Lung (tissue), 12 donors: ENCODE data around the gene AGAP1. TPM values are rescaled to one million over a fixed set of nuclear protein-coding genes. Genes with fewer than 3 reads are reported as not detected.
A peak's percentile ranks its signal among the peaks of the same experiment; 100 is the strongest.

Experiments
- ATAC-seq: fragments of 200-7000 bp; cut with Tn5 transposase; one replicate; pipeline ENCODE4 v1.9.1; 2020; ENCODE audit warnings: moderate number of reproducible peaks; ENCODE audit not compliant: insufficient read depth, low FRiP score
- DNase-seq, 3 donors: peaks; one replicate each; pipeline ENCODE4 v3.0.0-alpha.2; 2013 to 2017
- H3K27ac ChIP-seq, 2 donors: one replicate each; pipeline ENCODE4 v1.5.1; 2013; ENCODE audit warnings: mild to moderate bottlenecking in 2 of 2, moderate library complexity in 2 of 2, control low read depth in 1 of 2, inconsistent platforms in 1 of 2, low read depth in 1 of 2, low read length in 1 of 2
- H3K27me3 ChIP-seq, 3 donors: one replicate each; pipeline ENCODE4 v1.5.1; 2013; ENCODE audit warnings: low read length in 2 of 3; ENCODE audit not compliant: control insufficient read depth in 3 of 3, insufficient read depth in 3 of 3
- H3K36me3 ChIP-seq, 4 donors: one replicate each; pipeline ENCODE4 v1.5.1; 2013; ENCODE audit warnings: low read length in 4 of 4, mild to moderate bottlenecking in 1 of 4, moderate library complexity in 1 of 4; ENCODE audit not compliant: control insufficient read depth in 4 of 4, insufficient read depth in 4 of 4
- H3K4me1 ChIP-seq, 5 donors: one replicate each; pipeline ENCODE4 v1.5.1; 2013; ENCODE audit warnings: low read length in 5 of 5, mild to moderate bottlenecking in 2 of 5, moderate library complexity in 1 of 5; ENCODE audit not compliant: control insufficient read depth in 5 of 5, insufficient read depth in 5 of 5
- H3K4me3 ChIP-seq: one replicate; pipeline ENCODE4 v1.5.1; 2013; ENCODE audit warnings: mild to moderate bottlenecking, control low read depth, moderate library complexity
- H3K9ac ChIP-seq, 2 donors: one replicate each; pipeline ENCODE4 v1.5.1; 2013; ENCODE audit warnings: low read length in 2 of 2, control low read depth in 1 of 2; ENCODE audit not compliant: insufficient read depth in 1 of 2
- H3K9me3 ChIP-seq, 4 donors: one replicate each; pipeline ENCODE4 v1.5.1; 2013; ENCODE audit warnings: low read length in 3 of 4, mild to moderate bottlenecking in 1 of 4, moderate library complexity in 1 of 4; ENCODE audit not compliant: control insufficient read depth in 4 of 4, insufficient read depth in 3 of 4
- CTCF ChIP-seq: IDR thresholded peaks from 2 replicates; pipeline ENCODE4 v1.5.1; 2012; ENCODE audit warnings: mild to moderate bottlenecking; ENCODE audit errors: control extremely low read depth, extremely low read depth
- WGBS, 2 donors: extraction: QIAGEN DNeasy Blood & Tissue Kit; methylation state at CpG; one replicate each; pipeline ENCODE4 v1.1.7; 2013; 5-methylcytosine and 5-hydroxymethylcytosine counted together
- polyA plus RNA-seq, 2 donors: library from polyadenylated mRNA; stranded (reverse); fragments of 200-250 nt; gene quantifications; one replicate each; pipeline ENCODE4 v1.2.1, GENCODE V29; 2013
- total RNA-seq, 2 donors: library from RNA; depleted of rRNA in 1 of 2; stranded (reverse); fragments of >200 nt in 1 of 2; gene quantifications; one replicate each; pipeline ENCODE4 v1.2.1, GENCODE V29; 2014 to 2021
- donor health status: control.
- donor health status: control.
- donor health status: Bipolar disorder and iron deficiency.
- donor health status: healthy.
- donor health status: DM: yes; HTN: yes; CAD: no.

Gene AGAP1
- total and polyA plus RNA-seq, 4 donors, result 6.6 to 39.4 (median 20.2) TPM

DNA sequence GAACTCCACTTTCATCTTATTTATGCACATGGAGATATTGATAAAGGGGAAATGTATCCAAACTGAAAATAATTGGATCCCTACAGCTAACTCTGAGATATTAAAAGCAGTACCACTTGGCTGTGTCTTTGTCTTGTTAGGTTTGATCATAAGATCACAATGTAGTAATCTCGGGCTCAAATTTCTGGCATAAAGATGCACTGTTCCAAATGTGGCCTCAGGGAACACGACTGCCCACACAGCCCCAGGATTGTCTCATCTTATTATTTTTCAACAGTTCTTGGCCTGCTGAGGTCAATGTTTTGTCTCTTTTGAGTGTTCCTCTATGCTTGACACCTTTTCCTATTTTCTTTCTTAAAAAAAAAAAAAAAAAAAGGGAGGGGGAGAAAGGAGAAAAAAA, 560.3 kb downstream of the AGAP1 start:
- no peak for TF ChIP-seq CTCF
- Histone ChIP-seq H3K4me3 (no peak overlapping the region), H3K36me3 (peaks cover 0 to 10% (median 5%) of the 10 kb centered on the region in 4 donors), H3K4me1 (peaks cover 0 to 2% (median 0%) of the 10 kb centered on the region in 5 donors), H3K9ac (no peak overlapping the region), H3K27ac (no peak overlapping the region), H3K27me3 (no peaks in the 10 kb centered on the region), H3K9me3 (peaks cover 0 to 7% (median 1%) of the 10 kb centered on the region in 4 donors)
- ATAC-seq, result no peak
- peak in 1 of 3 donors; percentile 16 for DNase-seq
- 68 to 76% methylated on average over 2 of the region's 2 CpGs for whole genome bisulfite sequencing, 2 donors

DNA sequence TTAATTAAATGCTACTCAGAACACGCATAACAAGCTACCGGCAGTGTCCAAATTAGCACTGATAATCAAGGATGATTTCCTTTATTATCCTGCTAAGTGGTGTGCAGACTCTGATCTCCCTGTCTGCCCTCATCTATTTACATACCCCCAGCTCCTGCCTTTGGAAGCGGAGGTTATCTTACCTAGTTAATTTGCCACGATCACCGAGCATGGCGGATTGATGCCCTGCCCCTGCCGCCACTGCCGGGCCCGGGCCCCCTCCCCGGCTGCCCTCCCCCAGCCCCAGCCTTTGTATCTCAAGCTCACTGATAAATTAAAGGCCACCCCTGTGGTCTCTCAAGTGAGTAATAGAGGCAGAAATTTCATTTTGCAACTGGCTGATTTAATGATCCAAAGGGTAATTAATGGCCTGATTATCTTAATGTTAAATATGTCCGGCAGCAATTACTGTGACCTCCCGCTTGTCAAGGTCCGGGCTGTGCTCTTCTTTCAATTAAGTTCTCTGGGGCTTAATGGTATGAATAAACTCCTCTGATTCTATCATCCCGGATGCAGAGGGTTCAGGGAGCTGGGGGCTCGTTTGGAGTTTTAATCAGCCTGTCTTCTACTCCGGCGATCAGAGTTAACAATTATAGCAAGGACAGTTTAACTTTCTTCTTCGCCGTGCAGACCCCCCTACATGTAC, 560.9 kb downstream of the AGAP1 start:
- H3K4me3 ChIP-seq, result no peak overlapping the region
- WGBS, 2 donors, result 68 to 83% methylated on average over 19 of the region's 19 CpGs
- H3K9me3 ChIP-seq, result peaks cover 0 to 7% (median 1%) of the 10 kb centered on the region in 4 donors
- H3K4me1 ChIP-seq, result peaks cover 0 to 2% (median 0%) of the 10 kb centered on the region in 5 donors
- no peaks in the 10 kb centered on the region for H3K27me3 ChIP-seq
- H3K9ac ChIP-seq, result no peak overlapping the region
- DNase-seq (no peak), ATAC-seq (no peak)
- H3K36me3 ChIP-seq, result peaks cover 0 to 10% (median 4%) of the 10 kb centered on the region in 4 donors
- no peak overlapping the region for H3K27ac ChIP-seq
- no peak for TF ChIP-seq CTCF

DNA sequence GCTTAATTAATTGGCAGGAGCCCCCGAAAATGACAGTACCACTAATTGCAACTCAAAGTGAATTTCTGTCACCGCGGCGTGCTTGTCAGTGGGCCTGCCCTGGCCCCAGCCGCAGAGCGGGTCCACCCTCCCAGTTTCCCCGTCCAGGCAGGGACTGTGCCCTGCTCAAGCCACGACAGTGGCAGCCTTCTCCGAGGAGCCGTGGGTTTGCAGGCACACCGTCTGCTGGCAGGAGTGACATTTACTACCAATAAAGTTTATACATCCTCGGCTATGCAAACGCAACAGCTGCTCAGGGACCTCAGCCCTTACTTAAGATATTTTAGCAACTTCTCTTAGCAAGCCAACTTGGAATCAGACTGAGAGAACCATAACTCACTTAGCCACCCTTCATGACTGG, 561.6 kb downstream of the AGAP1 start:
- peaks cover 0 to 2% (median 0%) of the 10 kb centered on the region in 5 donors for H3K4me1 ChIP-seq
- no peak overlapping the region for H3K27ac ChIP-seq
- no peak overlapping the region for H3K9ac ChIP-seq
- H3K36me3 ChIP-seq, result peaks cover 0 to 10% (median 4%) of the 10 kb centered on the region in 4 donors
- H3K27me3 ChIP-seq, result no peaks in the 10 kb centered on the region
- no peak for ATAC-seq
- H3K9me3 ChIP-seq, result peaks cover 0 to 7% (median 1%) of the 10 kb centered on the region in 4 donors
- TF ChIP-seq CTCF, result no peak
- WGBS, 2 donors, result 72 to 79% methylated on average over 13 of the region's 13 CpGs
- no peak overlapping the region for H3K4me3 ChIP-seq
- DNase-seq, result peak in 2 of 3 donors; percentile 16 to 19
